Activated CD4-positive, CD25-positive, alpha-beta regulatory T cell treated with anti-CD3 and anti-CD28 coated beads, Interleukin-2, amount 50 U/mL, for 24 hours (primary cell): ENCODE measurements around the gene ERICH6.

Source experiments
- ATAC-seq, 2 donors: fragments of 150-1000 bp; cut with Tn5 transposase; one replicate each; pipeline ENCODE4 v1.10.0; 2021; ENCODE audit warnings: mild to moderate bottlenecking in 1 of 2, moderate library complexity in 1 of 2

ERICH6 gene

GRCh38 chr3:150736903-150737832 is 33.4 kb upstream of the ERICH6 start:
- ATAC-seq: no peak

- no peak for ATAC-seq
Observed at GRCh38 chr3:150736316-150736719, 32.6 kb upstream of the ERICH6 start.

DNA sequence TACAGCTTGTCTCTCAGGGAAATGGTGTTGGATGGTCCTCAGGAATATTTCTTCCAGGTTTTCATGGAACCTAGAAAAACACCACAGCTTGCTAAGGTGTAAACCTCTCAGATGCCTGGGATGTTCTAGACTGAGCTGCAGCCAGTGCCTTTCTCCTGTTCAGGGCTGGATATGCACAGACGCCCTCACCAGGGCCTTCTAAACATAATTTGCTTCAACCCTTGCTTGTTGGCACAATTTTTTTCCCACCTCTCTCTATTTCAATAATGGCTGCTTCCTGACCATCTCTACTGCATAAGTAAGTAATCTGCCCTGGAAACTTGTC is 31.0 kb upstream of the ERICH6 start:
- ATAC-seq: no peak

DNA sequence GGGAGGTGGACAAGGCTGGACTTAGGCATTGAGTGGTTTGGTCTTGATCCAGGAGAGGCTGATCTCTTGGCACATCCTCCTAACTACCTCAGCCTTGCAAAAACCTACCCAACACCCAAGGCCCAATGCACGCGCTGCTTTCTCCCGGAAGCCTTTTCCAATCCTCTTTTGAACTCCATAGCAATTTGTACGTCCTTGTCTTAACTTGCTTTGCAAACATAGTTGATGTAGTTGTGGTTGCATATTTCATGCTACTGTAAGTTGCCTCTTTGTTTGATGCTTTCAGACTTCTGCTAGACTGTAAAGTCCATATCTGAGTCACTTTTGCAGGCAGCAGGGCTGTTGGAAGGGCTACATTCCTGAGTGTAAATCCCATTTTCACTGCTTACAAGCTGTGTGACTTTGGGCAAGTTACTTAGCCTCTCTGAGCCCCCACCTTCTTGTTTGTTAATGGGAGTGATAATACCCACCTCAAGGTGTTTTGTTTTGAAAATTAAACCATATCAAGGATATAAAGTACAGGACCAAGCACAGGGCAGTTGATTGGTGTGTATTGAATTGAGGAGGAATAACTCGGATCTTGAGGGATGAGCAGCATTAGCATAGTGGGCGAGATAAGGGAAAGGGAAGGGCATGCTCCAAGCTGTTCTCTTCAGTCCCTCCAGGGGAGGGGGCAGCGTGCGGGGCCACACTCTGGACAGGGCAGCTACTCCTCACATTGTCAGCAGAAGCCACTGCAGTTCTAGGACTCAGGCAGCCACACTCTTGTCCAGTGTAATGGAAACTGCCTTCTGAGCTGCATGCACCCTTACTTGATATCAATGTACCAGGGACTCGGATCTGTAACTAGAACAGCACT is 30.4 kb upstream of the ERICH6 start:
- no peak for ATAC-seq

DNA sequence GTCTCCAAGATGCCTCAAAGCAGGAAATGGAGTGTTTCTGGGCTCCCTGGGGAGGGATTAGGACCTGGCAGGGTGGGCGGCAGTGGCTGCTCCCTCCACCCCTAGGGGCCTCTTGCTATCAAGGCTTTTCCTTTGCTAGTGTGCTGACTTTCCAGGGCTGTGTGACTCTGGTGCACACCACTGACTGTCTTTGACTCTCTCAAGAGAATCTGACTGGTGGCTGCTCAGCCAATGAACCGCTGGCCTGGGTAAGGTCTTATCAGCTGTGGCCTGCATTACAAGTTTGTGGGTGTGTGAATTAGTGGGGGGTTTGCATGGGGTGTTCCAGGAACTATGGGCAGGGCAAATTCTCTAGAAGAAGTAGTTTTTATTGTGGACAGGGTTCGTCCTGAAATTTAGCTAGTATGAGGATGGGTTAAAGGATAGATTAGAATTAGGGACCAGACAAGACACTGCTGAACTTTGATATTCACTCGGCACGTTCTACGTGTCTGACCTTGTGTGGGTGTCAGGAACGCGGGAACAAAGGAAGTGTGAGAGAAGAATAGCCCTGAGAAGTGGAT is 29.7 kb upstream of the ERICH6 start:
- ATAC-seq: no peak

GRCh38 chr3:150729682-150730360 is 26.1 kb upstream of the ERICH6 start:
- no peak for ATAC-seq

DNA sequence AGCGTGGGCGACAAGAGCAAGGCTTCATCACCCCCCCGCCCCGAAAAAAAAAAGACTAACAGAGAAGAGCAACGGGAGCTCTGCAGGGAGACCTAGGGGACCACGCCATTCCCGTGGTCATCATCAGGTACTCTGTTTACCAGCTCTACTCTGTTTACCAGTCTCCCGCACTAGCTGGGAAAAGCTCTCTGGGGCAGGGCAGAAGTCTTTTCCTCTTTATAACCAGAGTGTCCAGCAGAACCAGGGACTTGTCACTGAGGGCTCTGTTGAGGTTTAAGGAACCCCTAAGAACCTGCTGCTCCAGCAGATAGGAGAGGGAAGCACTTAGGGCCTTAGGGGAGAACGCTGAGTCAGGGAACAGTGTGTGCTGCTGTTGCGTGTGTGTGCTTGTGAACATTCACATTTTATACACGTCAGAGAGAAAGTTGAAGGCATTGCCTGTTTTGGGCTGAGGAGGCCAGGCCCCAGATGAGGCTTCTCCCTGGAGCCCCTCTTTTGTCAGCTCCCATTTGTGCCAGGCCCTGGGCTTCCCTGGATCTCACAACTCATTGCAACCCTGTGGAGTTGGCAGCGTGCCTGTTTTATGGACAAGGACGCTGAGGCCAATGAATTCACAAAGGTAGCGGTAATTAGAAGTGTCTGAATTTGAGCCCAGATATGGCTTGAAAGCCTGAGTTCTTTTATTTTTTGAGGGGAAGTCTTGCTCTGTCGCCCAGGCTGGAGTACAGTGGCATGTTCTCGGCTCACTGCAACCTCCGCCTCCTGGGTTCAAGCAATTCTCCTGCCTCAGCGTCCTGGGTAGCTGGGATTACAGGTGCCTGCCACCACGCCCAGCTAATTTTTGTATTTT is 24.2 kb upstream of the ERICH6 start:
- no peak for ATAC-seq

DNA sequence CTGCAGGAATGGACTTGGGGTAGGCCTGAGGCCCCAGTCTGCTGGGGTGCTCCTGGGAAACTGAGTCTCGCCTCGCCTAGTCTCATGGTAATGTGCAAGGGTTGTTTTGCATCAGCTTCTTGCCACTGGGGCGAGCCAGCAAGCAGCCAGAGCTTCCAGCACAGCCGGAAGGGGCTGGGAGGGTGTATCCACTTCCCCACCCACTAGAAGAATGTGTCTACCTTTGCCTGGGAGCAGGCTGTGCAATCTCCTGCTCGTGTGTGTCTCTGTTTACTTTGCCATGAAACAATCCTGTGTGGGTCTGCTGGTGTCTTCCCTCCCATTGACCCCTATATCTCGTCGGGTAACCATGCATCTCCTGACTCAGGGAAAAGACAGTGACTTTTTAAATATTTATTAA is 21.8 kb upstream of the ERICH6 start:
- no peak for ATAC-seq

DNA sequence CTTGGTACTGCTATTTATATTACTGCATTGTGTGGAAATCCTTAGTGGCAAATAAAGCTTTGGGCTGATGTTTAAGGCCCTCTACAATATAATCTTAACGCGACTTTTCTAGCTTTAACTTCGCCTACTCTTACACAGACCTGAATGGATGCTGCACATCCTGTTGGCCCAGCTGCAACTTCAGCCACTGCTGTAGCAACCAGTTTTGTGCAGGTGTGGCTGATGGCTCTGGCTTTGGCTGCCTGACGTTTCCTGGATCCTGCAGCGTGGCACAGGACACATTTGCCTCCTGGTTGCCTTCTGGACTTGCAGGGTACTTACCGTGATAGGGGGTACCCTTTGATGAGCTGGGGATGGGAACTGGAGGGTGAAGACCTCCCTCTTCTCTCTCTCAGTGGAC is 20.2 kb upstream of the ERICH6 start:
- ATAC-seq: no peak

DNA sequence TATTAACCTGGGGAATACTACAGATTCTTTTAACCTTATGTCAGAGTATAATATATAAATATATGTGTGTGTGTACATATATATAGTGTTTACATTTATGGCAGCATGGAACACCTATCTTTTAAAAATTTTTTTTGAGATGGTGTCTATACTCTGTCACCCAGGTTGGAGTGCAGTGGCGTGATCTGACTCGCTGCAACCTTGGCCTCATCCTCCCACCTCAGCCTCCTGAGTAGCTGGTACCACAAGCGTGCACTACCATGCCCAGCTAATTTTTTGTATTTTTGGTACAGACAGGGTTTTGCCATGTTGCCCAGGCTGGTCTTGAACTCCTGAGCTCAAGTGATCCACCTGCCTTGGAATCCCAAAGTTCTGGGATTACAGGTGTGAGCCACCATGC is 18.5 kb upstream of the ERICH6 start:
- ATAC-seq: no peak

GRCh38 chr3:150721285-150722130 is 17.8 kb upstream of the ERICH6 start:
- peak; percentile 58 to 61 for ATAC-seq

GRCh38 chr3:150720444-150720843 is 16.7 kb upstream of the ERICH6 start:
- no peak for ATAC-seq

DNA sequence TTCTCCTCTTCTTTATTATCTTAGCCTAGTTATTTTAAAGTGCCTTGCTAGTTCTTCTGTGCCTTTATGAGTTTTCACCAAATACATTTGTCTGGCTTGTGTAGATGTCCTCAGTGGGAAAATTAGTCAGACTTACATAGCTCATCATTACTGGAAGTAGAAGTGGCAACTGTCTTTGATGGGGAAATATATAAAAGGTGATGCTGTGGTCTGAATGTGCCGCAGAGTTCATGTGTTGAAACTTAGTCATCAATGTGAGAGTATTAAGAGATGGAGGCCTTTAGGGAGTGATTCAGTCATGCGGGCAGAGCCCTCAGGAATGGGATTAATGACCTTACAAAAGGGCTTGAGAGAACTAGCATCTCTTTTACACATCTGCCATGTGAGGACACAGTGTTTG is 6.4 kb upstream of the ERICH6 start:
- no peak for ATAC-seq

DNA sequence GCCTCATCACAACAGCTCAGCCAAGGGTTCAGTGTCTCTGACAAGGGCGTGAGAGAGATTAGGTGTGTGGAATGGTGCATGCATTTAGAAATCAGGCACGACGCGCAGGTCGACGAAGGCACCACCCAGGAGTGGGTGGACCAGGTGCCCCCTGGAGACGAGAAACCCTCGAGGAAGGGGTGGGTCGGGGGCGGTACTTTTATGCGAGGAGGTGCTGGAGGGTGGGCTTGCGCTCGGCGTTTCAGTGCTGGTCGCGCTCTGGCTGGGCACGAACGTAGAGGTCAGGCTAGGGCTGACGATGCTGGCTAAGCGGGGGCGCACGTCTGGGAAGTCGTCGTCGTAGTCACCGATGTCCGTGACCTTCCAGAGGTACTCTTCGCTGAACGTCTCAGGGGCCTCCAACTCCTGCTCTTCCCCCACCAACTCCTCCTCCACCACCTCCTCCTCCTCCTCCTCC is 393 bp downstream of the ERICH6 start:
- ATAC-seq: peak; percentile 54 to 56

DNA sequence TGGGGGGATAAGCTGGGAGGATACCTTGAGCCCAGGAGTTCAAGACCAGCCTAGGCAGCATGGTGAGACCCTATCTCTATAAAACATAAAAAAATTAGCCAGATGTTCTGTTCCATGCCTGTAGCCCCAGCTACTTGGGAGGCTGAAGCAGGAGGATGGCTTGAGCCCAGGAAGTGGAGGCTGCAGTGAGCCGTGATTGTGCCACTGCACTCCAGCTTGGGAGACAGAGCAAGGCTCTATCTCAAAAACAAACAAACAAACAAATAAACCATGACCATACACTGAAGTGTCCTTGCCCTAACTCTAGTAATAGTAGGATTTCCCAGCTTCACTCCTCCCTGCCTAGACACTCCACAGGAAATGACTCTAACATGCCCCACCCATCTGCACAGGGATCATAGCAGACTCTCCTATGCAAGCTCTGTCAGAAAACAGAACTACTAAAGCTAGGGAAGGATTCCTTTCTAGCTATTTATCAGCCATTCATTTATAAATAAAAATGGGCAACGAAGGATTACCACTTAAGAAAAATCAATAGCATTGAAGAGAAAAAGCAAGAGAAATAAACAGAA is 4.6 kb downstream of the ERICH6 start:
- no peak for ATAC-seq

DNA sequence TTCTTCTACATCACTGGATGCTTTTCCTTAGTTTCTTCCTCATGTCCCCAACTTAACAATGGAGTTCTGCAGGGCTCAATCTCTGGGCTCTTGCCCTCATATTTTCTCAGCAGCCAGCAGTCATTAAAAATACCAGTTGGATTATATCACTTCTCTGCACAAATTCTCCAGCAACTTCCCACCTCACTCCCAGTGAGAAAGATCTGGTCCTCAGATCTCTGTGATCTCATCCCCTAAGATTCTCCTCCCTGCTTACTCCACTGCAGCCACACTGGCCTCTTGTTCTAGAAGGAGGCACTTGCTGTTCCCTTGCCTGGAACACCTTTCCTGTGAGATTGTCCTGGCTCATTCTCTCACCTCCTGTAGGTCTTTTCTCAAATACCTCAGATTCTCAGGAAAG is 6.1 kb downstream of the ERICH6 start:
- ATAC-seq: no peak

GRCh38 chr3:150691414-150692040 is 12.2 kb downstream of the ERICH6 start:
- no peak for ATAC-seq

DNA sequence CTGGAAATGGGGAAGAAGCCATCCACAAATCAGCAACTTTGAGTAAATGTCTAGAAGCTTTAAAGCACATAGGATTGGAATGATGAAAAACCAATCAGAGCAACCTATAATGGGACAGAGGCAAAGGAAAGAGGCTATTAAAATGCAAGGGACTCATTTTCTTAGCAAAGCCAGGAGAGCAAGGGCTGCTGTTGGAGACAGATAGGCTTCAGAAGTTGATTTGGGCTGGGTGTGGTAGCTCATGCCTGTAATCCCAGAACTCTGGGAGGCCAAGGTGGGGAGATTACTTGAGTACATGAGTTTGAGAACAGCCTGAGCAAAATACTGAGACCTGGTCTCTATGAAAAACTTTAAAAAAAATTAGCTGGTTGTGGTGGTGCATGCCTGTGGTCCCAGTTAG is 16.1 kb downstream of the ERICH6 start:
- ATAC-seq: no peak

- ATAC-seq: no peak
Observed at GRCh38 chr3:150682824-150683223, 20.9 kb downstream of the ERICH6 start.

DNA sequence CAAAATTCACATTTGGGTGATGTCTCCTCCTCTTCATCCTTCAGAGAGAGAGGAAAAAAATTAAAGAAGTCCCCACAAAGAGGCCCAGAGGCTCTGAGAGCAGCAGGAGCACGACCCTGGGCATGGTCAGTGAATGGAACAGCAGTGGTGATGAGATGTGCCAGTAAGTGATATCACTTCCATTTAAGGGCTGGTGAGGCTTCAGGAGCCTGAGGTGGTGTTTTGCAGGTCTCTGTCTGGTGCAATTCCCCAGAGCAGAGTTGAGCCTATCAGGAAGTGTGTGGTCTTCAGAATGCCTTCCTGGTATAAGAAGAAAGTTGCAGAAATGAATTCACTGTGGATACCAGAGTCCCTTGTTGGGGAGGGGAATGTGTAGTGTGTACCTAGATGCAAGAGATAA is 21.4 kb downstream of the ERICH6 start:
- no peak for ATAC-seq
